NT2/D1 (cell line): Measurements from ENCODE around the gene GADD45GIP1.
A peak's percentile ranks its signal among the peaks of the same experiment; 100 is the strongest.

Experiments used
- DNase-seq: peaks from one replicate; pipeline ENCODE4 v3.0.0-alpha.2; 2011; ENCODE audit warnings: low read depth, low spot score
- H3K27me3 ChIP-seq: 2 replicates; pipeline ENCODE4 v1.6.0; 2011; ENCODE audit warnings: mild to moderate bottlenecking; ENCODE audit not compliant: insufficient read length, insufficient read depth
- H3K36me3 ChIP-seq: 2 replicates; pipeline ENCODE4 v1.6.1; 2011; ENCODE audit warnings: mild to moderate bottlenecking, low read length, mixed read lengths; ENCODE audit not compliant: insufficient read depth, insufficient read length
- H3K4me1 ChIP-seq: 2 replicates; pipeline ENCODE4 v1.5.1; 2011; ENCODE audit not compliant: insufficient read depth, insufficient read length
- H3K4me3 ChIP-seq: 2 replicates; pipeline ENCODE4 v1.5.1; 2011; ENCODE audit warnings: low read depth; ENCODE audit not compliant: insufficient read length
- H3K9ac ChIP-seq: 2 replicates; pipeline ENCODE4 v1.6.0; 2011; ENCODE audit warnings: low read depth; ENCODE audit not compliant: insufficient read length
- H3K9me3 ChIP-seq: 2 replicates; pipeline ENCODE4 v1.5.1; 2011; ENCODE audit warnings: mild to moderate bottlenecking, low read length; ENCODE audit not compliant: insufficient read depth
- SUZ12 ChIP-seq: IDR thresholded peaks from 2 replicates; pipeline ENCODE4 v1.6.1; 2011; ENCODE audit not compliant: insufficient read length, insufficient read depth; ENCODE audit errors: extremely low read depth
- YY1 ChIP-seq: IDR thresholded peaks from 2 replicates; pipeline ENCODE4 v1.6.1; 2011; ENCODE audit not compliant: insufficient read length, insufficient read depth
- ZNF274 ChIP-seq: IDR thresholded peaks from 2 replicates; pipeline ENCODE4 v1.6.1; 2011; ENCODE audit warnings: mild to moderate bottlenecking, low read depth, low read length

The GADD45GIP1 gene

DNA sequence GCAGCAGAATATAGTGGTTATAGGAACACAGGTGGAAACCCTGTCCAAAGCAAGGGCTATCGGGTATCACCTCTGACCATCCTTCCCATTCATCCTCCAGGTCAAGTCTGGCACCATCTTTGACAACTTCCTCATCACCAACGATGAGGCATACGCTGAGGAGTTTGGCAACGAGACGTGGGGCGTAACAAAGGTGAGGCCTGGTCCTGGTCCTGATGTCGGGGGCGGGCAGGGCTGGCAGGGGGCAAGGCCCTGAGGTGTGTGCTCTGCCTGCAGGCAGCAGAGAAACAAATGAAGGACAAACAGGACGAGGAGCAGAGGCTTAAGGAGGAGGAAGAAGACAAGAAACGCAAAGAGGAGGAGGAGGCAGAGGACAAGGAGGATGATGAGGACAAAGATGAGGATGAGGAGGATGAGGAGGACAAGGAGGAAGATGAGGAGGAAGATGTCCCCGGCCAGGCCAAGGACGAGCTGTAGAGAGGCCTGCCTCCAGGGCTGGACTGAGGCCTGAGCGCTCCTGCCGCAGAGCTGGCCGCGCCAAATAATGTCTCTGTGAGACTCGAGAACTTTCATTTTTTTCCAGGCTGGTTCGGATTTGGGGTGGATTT is 13.5 kb downstream of the GADD45GIP1 start:
- H3K9me3 ChIP-seq = no peaks in the 10 kb centered on the region
- no peak overlapping the region for H3K9ac ChIP-seq
- no peak overlapping the region for H3K4me3 ChIP-seq
- H3K4me1 ChIP-seq = peaks cover 23% of the 10 kb centered on the region
- DNase-seq = no peak
- TF ChIP-seq YY1 (no peak), SUZ12 (no peak), ZNF274 (no peak)
- no peaks in the 10 kb centered on the region for H3K27me3 ChIP-seq
- peaks cover 78% of the 10 kb centered on the region for H3K36me3 ChIP-seq

DNA sequence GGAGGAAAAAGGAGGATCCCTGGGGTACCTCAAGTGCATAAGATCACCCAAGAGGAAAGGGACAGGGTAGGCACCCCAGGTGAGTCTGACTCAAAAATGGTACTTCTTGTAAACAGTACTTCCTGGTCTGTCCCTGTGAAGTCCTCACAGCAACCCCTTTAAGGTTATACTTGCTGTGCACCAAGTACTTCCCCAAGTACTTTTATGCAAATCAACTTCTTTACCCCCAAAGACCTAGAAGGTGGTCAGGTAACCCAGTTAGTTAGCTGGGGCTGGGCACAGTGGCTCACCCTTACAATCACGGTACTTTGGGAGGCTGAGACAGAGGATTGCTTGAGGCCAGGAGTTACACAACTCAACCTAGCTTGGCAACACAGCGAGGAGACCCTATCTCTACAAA is 16.1 kb downstream of the GADD45GIP1 start:
- Histone ChIP-seq H3K36me3 (peaks cover 62% of the 10 kb centered on the region), H3K9me3 (no peaks in the 10 kb centered on the region), H3K27me3 (no peaks in the 10 kb centered on the region), H3K4me3 (no peak overlapping the region), H3K9ac (peak overlapping the region; percentile 53), H3K4me1 (peaks cover 11% of the 10 kb centered on the region)
- TF ChIP-seq SUZ12 (no peak), YY1 (no peak), ZNF274 (no peak)
- DNase-seq = no peak

DNA sequence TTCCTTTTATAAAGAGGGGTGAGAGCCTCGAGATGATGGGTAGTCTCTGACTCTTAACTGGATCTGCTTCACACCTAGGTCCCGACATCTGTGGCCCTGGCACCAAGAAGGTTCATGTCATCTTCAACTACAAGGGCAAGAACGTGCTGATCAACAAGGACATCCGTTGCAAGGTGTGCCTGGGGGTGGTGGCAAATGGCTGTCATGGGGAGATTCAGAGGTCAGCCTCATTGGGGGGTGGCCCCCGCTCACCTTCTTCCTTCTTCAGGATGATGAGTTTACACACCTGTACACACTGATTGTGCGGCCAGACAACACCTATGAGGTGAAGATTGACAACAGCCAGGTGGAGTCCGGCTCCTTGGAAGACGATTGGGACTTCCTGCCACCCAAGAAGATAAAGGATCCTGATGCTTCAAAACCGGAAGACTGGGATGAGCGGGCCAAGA is 17.0 kb downstream of the GADD45GIP1 start:
- peak overlapping the region; percentile 58 for H3K9ac ChIP-seq
- H3K4me3 ChIP-seq = peak overlapping the region; percentile 79
- H3K27me3 ChIP-seq = no peaks in the 10 kb centered on the region
- TF ChIP-seq SUZ12 (no peak), ZNF274 (no peak), YY1 (no peak)
- no peaks in the 10 kb centered on the region for H3K9me3 ChIP-seq
- peaks cover 11% of the 10 kb centered on the region for H3K4me1 ChIP-seq
- DNase-seq = no peak
- peaks cover 60% of the 10 kb centered on the region for H3K36me3 ChIP-seq

DNA sequence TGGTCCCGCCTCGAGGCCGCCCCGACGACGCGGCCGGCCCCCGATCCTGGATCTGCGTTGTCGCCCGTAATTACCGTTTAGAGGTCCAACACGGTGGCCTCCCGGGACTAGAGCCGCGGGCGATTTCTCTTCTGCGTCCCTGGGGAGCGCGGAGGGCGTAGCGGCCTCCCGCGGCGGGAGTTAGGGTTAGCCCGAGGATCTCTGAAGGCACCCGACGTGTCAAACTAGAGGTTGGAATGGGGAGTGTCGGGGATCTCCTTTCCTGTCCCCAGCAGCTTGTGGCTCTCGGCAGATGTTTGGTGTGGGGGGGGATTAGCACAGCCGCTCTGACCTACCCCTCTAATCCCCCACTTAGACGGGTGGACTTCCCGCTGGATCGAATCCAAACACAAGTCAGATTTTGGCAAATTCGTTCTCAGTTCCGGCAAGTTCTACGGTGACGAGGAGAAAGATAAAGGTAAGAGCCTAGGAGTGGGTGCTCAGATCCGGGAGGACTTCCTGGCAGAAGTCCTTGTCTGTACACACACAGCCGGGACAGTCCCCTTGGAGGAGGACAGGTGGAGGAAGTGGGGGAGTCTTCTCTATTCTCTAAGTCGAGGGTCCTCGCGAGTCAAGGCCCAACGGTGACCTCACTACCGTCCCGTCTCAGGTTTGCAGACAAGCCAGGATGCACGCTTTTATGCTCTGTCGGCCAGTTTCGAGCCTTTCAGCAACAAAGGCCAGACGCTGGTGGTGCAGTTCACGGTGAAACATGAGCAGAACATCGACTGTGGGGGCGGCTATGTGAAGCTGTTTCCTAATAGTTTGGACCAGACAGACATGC is 18.0 kb downstream of the GADD45GIP1 start:
- H3K9ac ChIP-seq = peak overlapping the region; percentile 99
- DNase-seq = no peak
- H3K36me3 ChIP-seq = peaks cover 50% of the 10 kb centered on the region
- peak overlapping the region; percentile 79 for H3K4me3 ChIP-seq
- H3K27me3 ChIP-seq = no peaks in the 10 kb centered on the region
- H3K4me1 ChIP-seq = peaks cover 11% of the 10 kb centered on the region
- no peaks in the 10 kb centered on the region for H3K9me3 ChIP-seq
- TF ChIP-seq SUZ12 (no peak), ZNF274 (no peak), YY1 (no peak)

DNA sequence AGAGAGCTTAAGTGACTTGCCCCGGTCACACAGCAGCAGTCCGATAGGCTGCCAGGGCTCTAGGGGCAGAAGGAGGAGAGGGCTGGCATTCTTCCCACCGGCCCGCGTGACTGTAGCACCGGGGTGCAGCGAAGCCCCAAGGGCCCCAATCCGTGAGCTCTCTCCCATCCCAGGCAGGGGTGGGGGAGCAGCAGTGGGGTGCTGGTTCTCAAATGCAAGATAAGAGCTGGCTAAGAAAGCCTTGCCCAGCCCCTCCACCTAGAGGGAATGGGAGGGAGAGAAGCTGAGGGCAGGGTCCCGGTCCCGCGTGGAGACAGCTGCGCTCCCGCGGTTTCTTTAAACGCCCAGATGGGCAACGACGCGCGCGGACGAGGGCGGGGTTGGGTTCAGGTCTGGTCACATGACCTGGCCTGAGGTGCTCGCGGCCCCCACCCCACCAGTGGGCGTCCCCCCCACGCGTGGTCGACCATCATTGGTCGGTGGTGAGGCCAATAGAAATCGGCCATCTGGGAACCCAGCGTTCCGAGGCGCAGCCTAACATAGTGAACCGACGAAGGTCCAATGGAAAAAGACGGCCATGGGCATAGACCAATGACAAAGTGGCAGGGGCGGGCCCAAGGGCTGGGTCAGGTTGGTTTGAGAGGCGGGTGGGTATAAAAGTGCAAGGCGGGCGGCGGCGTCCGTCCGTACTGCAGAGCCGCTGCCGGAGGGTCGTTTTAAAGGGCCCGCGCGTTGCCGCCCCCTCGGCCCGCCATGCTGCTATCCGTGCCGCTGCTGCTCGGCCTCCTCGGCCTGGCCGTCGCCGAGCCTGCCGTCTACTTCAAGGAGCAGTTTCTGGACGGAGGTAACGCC is 18.9 kb downstream of the GADD45GIP1 start, which contains the start of gene CALR:
CALR (plus strand) TSS at position 683 of the 852 bp plus-strand sequence; CDS start at position 754, 71 bp downstream.
- peak; percentile 97 for DNase-seq
- Histone ChIP-seq H3K27me3 (no peaks in the 10 kb centered on the region), H3K4me3 (peak within 1 kb of the TSS; percentile 79), H3K36me3 (peaks cover 43% of the 10 kb centered on the region), H3K9me3 (no peaks in the 10 kb centered on the region), H3K9ac (peak within 1 kb of the TSS; percentile 99), H3K4me1 (peaks cover 11% of the 10 kb centered on the region)
- no peak for TF ChIP-seq ZNF274
- TF ChIP-seq YY1 = no peak
- TF ChIP-seq SUZ12 = no peak

DNA sequence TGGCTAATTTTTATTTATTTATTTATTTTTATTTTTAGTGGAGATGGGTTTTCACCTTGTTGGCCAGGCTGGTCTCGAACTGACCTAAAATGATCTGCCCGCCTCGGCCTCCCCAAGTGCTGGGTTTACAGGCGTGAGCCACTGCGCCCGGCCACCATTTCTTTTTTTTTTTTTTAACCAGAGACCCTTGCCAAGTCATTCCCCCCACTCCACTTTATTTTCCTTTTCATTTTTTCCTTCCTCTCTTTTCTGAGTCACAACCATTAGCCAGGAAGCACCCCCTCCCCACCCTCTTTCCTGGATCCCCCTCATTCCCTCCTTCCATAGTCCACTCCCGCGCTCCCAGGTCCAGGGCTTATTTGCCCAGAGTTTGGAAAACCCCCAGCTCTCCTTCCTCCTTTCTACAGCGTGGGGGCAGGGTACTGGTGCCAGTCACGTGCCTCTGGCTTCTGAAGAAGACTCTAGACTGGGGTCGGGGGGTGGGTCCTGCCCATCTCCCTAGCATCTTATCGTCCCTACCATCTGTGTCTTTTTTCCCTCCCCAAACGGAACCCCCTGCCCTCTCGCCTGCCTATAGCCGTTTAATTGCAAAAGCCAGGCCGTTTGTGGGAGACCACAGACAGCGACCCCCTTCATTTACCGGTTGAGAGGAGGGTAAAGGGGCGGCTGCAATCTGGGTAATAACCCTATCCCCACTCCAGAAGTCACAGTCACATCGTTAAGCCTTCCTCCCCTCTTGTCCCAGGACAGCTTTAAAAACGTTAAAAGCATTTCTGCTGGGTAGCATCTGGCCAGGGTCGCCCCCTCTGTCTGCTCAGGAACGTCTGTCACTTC is 19.7 kb downstream of the GADD45GIP1 start:
- Histone ChIP-seq H3K4me1 (peaks cover 11% of the 10 kb centered on the region), H3K9me3 (no peaks in the 10 kb centered on the region), H3K27me3 (no peaks in the 10 kb centered on the region), H3K36me3 (peaks cover 39% of the 10 kb centered on the region), H3K4me3 (peak overlapping the region; percentile 79), H3K9ac (peak overlapping the region; percentile 99)
- no peak for DNase-seq
- TF ChIP-seq ZNF274 (no peak), SUZ12 (no peak), YY1 (no peak)

DNA sequence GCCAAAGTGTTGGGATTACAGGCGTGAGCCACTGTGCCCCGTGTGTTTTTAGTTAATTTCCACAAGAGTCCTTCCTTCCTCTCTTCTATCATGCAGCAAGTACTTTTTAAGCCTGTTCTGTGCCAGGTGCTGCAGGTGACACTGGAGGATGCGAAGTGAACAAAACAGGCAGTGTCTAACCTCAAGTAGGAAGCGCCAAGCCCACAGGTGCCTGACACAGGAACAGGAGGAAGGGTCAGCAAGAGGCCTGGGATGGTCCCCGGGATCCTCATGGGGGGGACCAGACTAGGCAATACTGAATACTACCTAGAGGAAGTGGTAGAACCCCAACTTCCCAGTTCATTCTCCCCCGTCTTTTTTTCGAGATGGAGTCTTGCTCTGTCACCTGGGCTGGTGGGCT is 20.4 kb downstream of the GADD45GIP1 start:
- TF ChIP-seq SUZ12 (no peak), ZNF274 (no peak), YY1 (no peak)
- Histone ChIP-seq H3K36me3 (peaks cover 36% of the 10 kb centered on the region), H3K4me3 (no peak overlapping the region), H3K27me3 (no peaks in the 10 kb centered on the region), H3K4me1 (peaks cover 11% of the 10 kb centered on the region), H3K9me3 (no peaks in the 10 kb centered on the region), H3K9ac (no peak overlapping the region)
- DNase-seq = no peak
